A673 (cell line): ENCODE results near the gene RPUSD2. TPM values are rescaled to one million over a fixed set of nuclear protein-coding genes. Genes with fewer than 3 reads are reported as not detected.

Source experiments
- BruUV-seq: library from RNA; stranded (reverse); fragments of 400-500 nt; replicated peaks from 2 replicates; lab custom pipeline; 2021; lab: Mats Ljungman, UMichigan
- CTCF ChIA-PET: fragments of 300-600 bp; sonication (Branson Sonifier 250); formaldehyde crosslinking; loops from one replicate; lab custom pipeline; 2022; ENCODE audit warnings: antibody characterized with exemption; lab: Charles Lee
- POLR2A ChIA-PET: fragments of 300-600 bp; sonication (Branson Sonifier 250); formaldehyde crosslinking; loops from one replicate; lab custom pipeline; 2022; ENCODE audit warnings: antibody characterized with exemption; ENCODE audit not compliant: low non-redundant PET; lab: Charles Lee
- DNase-seq: peaks from one replicate; pipeline ENCODE4 v3.0.0-alpha.2; 2015; ENCODE audit warnings: low spot score
- H3K27ac ChIP-seq: fragments of 200-600 bp; sonication (generic); 2 replicates; pipeline ENCODE4 v1.5.1; 2016; ENCODE audit warnings: mixed run types, low read depth, mild to moderate bottlenecking, mixed read lengths, antibody characterized with exemption, low read length; ENCODE audit not compliant: poor library complexity, severe bottlenecking
- H3K27me3 ChIP-seq: fragments of 200-600 bp; sonication (generic); replicated peaks from 2 replicates; pipeline ENCODE4 v1.6.1; 2017; ENCODE audit warnings: mixed run types, low read depth, mild to moderate bottlenecking, mixed read lengths, antibody characterized with exemption, low read length; ENCODE audit not compliant: insufficient read depth, poor library complexity
- H3K36me3 ChIP-seq: fragments of 200-600 bp; sonication (generic); 2 replicates; pipeline ENCODE4 v1.6.1; 2016; ENCODE audit warnings: mixed run types, mild to moderate bottlenecking, mixed read lengths, antibody characterized with exemption, low read length; ENCODE audit not compliant: insufficient read depth, poor library complexity, severe bottlenecking
- H3K4me1 ChIP-seq: fragments of 200-600 bp; sonication (generic); 2 replicates; pipeline ENCODE4 v1.6.1; 2017; ENCODE audit warnings: mixed run types, mild to moderate bottlenecking, mixed read lengths, antibody characterized with exemption, low read length; ENCODE audit not compliant: insufficient read depth, poor library complexity, severe bottlenecking
- H3K4me3 ChIP-seq: fragments of 200-600 bp; sonication (generic); 2 replicates; pipeline ENCODE4 v1.5.1; 2016; ENCODE audit warnings: low read depth, mixed run types, mild to moderate bottlenecking, mixed read lengths, low read length; ENCODE audit not compliant: poor library complexity, severe bottlenecking
- H3K9me3 ChIP-seq: fragments of 200-600 bp; sonication (generic); 2 replicates; pipeline ENCODE4 v1.6.1; 2016; ENCODE audit warnings: mixed run types, low read depth, mild to moderate bottlenecking, mixed read lengths, antibody characterized with exemption, low read length; ENCODE audit not compliant: poor library complexity, severe bottlenecking
- CTCF ChIP-seq: fragments of 300-800, 200-600 bp; sonication (generic); conservative IDR thresholded peaks from 2 replicates; pipeline ENCODE4 v1.5.1; 2017; ENCODE audit warnings: low read depth, mild to moderate bottlenecking, antibody characterized with exemption, low read length, moderate library complexity, mixed read lengths
- EZH2 ChIP-seq: fragments of 200-600 bp; sonication (generic); IDR thresholded peaks from 2 replicates; pipeline ENCODE4 v1.6.1; 2017; ENCODE audit warnings: borderline replicate concordance, low read depth, mild to moderate bottlenecking, mixed read lengths, antibody characterized with exemption, low read length; ENCODE audit not compliant: poor library complexity, severe bottlenecking
- intact Hi-C: fragments of 100-400 bp; cut with micrococcal nuclease; formaldehyde crosslinking; loops from one replicate; pipeline ENCODE4 v1.10.0; 2022; ENCODE audit not compliant: unreplicated experiment
- total RNA-seq: library from RNA; stranded (reverse); gene quantifications from 2 replicates; pipeline ENCODE4 v1.2.3, GENCODE V29; 2021

RPUSD2 gene
- total RNA-seq, 1 experiment from 2014 or later = 18.1 TPM

GRCh38 chr15:40528801-40529200 is 40.3 kb upstream of the RPUSD2 start:
- ChIA-PET CTCF (no interaction called here), POLR2A (no interaction called here)
- no peak overlapping the region for H3K27ac ChIP-seq
- H3K27me3 ChIP-seq = no peaks in the 10 kb centered on the region
- intact Hi-C loops = no loop called here
- no peaks in the 10 kb centered on the region for H3K4me1 ChIP-seq
- no peak overlapping the region for H3K4me3 ChIP-seq
- no peak for DNase-seq
- TF ChIP-seq EZH2 (no peak), CTCF (no peak)
- BruUV-seq = no TSS peak
- no peaks in the 10 kb centered on the region for H3K36me3 ChIP-seq
- H3K9me3 ChIP-seq = no peaks in the 10 kb centered on the region

GRCh38 chr15:40533763-40534364 is 35.2 kb upstream of the RPUSD2 start:
- no peak for DNase-seq
- Histone ChIP-seq H3K27ac (no peak overlapping the region), H3K4me3 (no peak overlapping the region), H3K9me3 (no peaks in the 10 kb centered on the region), H3K4me1 (no peaks in the 10 kb centered on the region), H3K36me3 (no peaks in the 10 kb centered on the region), H3K27me3 (no peaks in the 10 kb centered on the region)
- BruUV-seq = no TSS peak
- TF ChIP-seq EZH2 (no peak), CTCF (no peak)
- ChIA-PET CTCF (no interaction called here), POLR2A (no interaction called here)
- intact Hi-C loops = no loop called here

GRCh38 chr15:40534371-40534770 is 34.7 kb upstream of the RPUSD2 start:
- POLR2A ChIA-PET = no interaction called here

More at GRCh38 chr15:40534371-40534770, 34.7 kb upstream of the RPUSD2 start:
- intact Hi-C loops = no loop called here
- Histone ChIP-seq H3K27me3 (no peaks in the 10 kb centered on the region), H3K9me3 (no peaks in the 10 kb centered on the region), H3K27ac (no peak overlapping the region), H3K36me3 (no peaks in the 10 kb centered on the region), H3K4me3 (no peak overlapping the region), H3K4me1 (no peaks in the 10 kb centered on the region)
- BruUV-seq = no TSS peak
- CTCF ChIA-PET = no interaction called here
- TF ChIP-seq EZH2 (no peak), CTCF (no peak)
- DNase-seq = no peak
